Measurements from ENCODE around the gene DLGAP1. TPM values are rescaled to one million over a fixed set of nuclear protein-coding genes. Genes with fewer than 3 reads are reported as not detected.

The DLGAP1 gene
- total and polyA plus RNA-seq, 2 experiments from 2014 or later, result 0.13 to 0.22 TPM

- Histone ChIP-seq H3K27me3 (replicated peaks; ENCODE audit: insufficient read depth) (no peaks in the 10 kb centered on the region), H4K20me1 (ENCODE audit: insufficient read depth) (no peaks in the 10 kb centered on the region), H2AFZ (no peak overlapping the region), H3K9me2 (ENCODE audit: insufficient read depth) (no peaks in the 10 kb centered on the region), H3K4me3 (no peak overlapping the region), H3K9me3 (ENCODE audit: low read depth) (no peaks in the 10 kb centered on the region), H3K27ac (no peak overlapping the region), H3K79me2 (ENCODE audit: insufficient read depth) (no peaks in the 10 kb centered on the region), H3K9ac (no peak overlapping the region), H3F3A (ENCODE audit: insufficient read depth) (no peaks in the 10 kb centered on the region), H3K4me1 (ENCODE audit: insufficient read depth) (no peaks in the 10 kb centered on the region), H3K4me2 (ENCODE audit: unreplicated experiment) (no peak overlapping the region), H3K36me3 (ENCODE audit: low read depth) (no peaks in the 10 kb centered on the region)
- no peak for DNase-seq
- TF ChIP-seq EZH2phosphoT487 (IDR thresholded peaks at IDR 0.05; ENCODE audit: insufficient read depth, low read depth), result no peak
- TF ChIP-seq EZH2 (IDR thresholded peaks at IDR 0.05; ENCODE audit: insufficient read depth, poor library complexity, severe bottlenecking), result no peak
- in situ Hi-C loops (cut with MboI), result no loop called here
- WGBS, 2 experiments (ENCODE audit: low coverage in 1 of 2, low lambda C conversion rate in 2 of 2, missing lambda C conversion rate in 2 of 2), result 61 to 67% methylated on average over 2 of the region's 2 CpGs
Measured at GRCh38 chr18:3839581-3839981, 615.5 kb downstream of the DLGAP1 start.

GRCh38 chr18:3836483-3837335, 618.4 kb downstream of the DLGAP1 start:
- in situ Hi-C loops (cut with MboI), result no loop called here
- H3F3A ChIP-seq (ENCODE audit: insufficient read depth), result no peaks in the 10 kb centered on the region
- H3K4me2 ChIP-seq (ENCODE audit: unreplicated experiment), result no peak overlapping the region
- H3K27ac ChIP-seq, result no peak overlapping the region
- H3K79me2 ChIP-seq (ENCODE audit: insufficient read depth), result no peaks in the 10 kb centered on the region
- H4K20me1 ChIP-seq (ENCODE audit: insufficient read depth), result no peaks in the 10 kb centered on the region
- H2AFZ ChIP-seq, result no peak overlapping the region
- TF ChIP-seq EZH2phosphoT487 (IDR thresholded peaks at IDR 0.05; ENCODE audit: insufficient read depth, low read depth) (no peak), EZH2 (IDR thresholded peaks at IDR 0.05; ENCODE audit: insufficient read depth, poor library complexity, severe bottlenecking) (no peak)
- no peaks in the 10 kb centered on the region for H3K4me1 ChIP-seq (ENCODE audit: insufficient read depth)
- no peaks in the 10 kb centered on the region for H3K9me3 ChIP-seq (ENCODE audit: low read depth)
- H3K27me3 ChIP-seq (replicated peaks; ENCODE audit: insufficient read depth), result no peaks in the 10 kb centered on the region
- no peak for DNase-seq
- H3K9ac ChIP-seq, result no peak overlapping the region
- H3K9me2 ChIP-seq (ENCODE audit: insufficient read depth), result no peaks in the 10 kb centered on the region
- no peaks in the 10 kb centered on the region for H3K36me3 ChIP-seq (ENCODE audit: low read depth)
- no peak overlapping the region for H3K4me3 ChIP-seq
- 85 to 87% methylated on average over 12 of the region's 12 CpGs for WGBS, 2 experiments (ENCODE audit: low coverage in 1 of 2, low lambda C conversion rate in 2 of 2, missing lambda C conversion rate in 2 of 2)

DNA sequence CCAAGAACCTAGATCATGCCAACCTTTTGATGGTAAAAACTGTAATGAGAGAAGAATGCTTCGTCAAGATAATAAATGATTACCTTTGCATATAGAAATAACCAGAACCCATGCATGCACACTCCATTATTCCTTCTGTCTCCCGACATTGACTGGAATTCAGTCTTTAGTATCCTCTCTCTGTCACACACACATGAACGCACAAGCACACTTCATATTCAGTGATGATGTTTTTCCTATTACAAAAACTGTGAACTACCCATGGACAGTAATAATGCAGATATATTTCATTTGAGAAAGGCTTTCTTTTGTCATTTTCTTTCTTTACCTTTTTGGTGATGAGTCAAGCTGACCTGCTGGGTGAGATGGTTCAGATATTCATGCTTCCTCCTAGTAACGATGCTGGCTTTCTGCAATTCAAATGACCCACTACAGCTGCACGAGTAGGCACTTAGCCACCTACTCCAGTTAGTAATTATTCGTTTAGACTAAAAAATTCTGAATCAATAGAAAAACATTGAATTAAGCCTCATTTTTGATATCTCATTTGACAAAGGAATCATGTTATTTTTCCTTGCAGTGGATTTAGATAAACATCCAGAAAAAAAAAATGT, 623.0 kb downstream of the DLGAP1 start:
- Histone ChIP-seq H3K36me3 (ENCODE audit: low read depth) (no peaks in the 10 kb centered on the region), H3K9me2 (ENCODE audit: insufficient read depth) (no peaks in the 10 kb centered on the region), H3K27ac (no peak overlapping the region), H4K20me1 (ENCODE audit: insufficient read depth) (no peaks in the 10 kb centered on the region), H3K9me3 (ENCODE audit: low read depth) (no peaks in the 10 kb centered on the region), H3K79me2 (ENCODE audit: insufficient read depth) (no peaks in the 10 kb centered on the region), H3K27me3 (replicated peaks; ENCODE audit: insufficient read depth) (no peaks in the 10 kb centered on the region), H3K4me1 (ENCODE audit: insufficient read depth) (no peaks in the 10 kb centered on the region), H3K4me3 (no peak overlapping the region), H2AFZ (no peak overlapping the region), H3K9ac (no peak overlapping the region), H3F3A (ENCODE audit: insufficient read depth) (no peaks in the 10 kb centered on the region), H3K4me2 (ENCODE audit: unreplicated experiment) (no peak overlapping the region)
- WGBS, 2 experiments (ENCODE audit: low coverage in 1 of 2, low lambda C conversion rate in 2 of 2, missing lambda C conversion rate in 2 of 2), result 52 to 55% methylated on average over 6 of the region's 6 CpGs
- in situ Hi-C loops (cut with MboI), result no loop called here
- DNase-seq, result no peak
- TF ChIP-seq EZH2phosphoT487 (IDR thresholded peaks at IDR 0.05; ENCODE audit: insufficient read depth, low read depth) (no peak), EZH2 (IDR thresholded peaks at IDR 0.05; ENCODE audit: insufficient read depth, poor library complexity, severe bottlenecking) (no peak)

- H2AFZ ChIP-seq, result no peak overlapping the region
- no peaks in the 10 kb centered on the region for H3F3A ChIP-seq (ENCODE audit: insufficient read depth)
- no peaks in the 10 kb centered on the region for H3K36me3 ChIP-seq (ENCODE audit: low read depth)
- H4K20me1 ChIP-seq (ENCODE audit: insufficient read depth), result no peaks in the 10 kb centered on the region
- no peaks in the 10 kb centered on the region for H3K79me2 ChIP-seq (ENCODE audit: insufficient read depth)
- H3K9me3 ChIP-seq (ENCODE audit: low read depth), result no peaks in the 10 kb centered on the region
- H3K4me2 ChIP-seq (ENCODE audit: unreplicated experiment), result no peak overlapping the region
- TF ChIP-seq EZH2phosphoT487 (IDR thresholded peaks at IDR 0.05; ENCODE audit: insufficient read depth, low read depth), result no peak
- TF ChIP-seq EZH2 (IDR thresholded peaks at IDR 0.05; ENCODE audit: insufficient read depth, poor library complexity, severe bottlenecking), result no peak
- in situ Hi-C loops (cut with MboI), result no loop called here
- H3K27me3 ChIP-seq (replicated peaks; ENCODE audit: insufficient read depth), result no peaks in the 10 kb centered on the region
- no peak overlapping the region for H3K4me3 ChIP-seq
- H3K9ac ChIP-seq, result no peak overlapping the region
- H3K9me2 ChIP-seq (ENCODE audit: insufficient read depth), result no peaks in the 10 kb centered on the region
- no peak overlapping the region for H3K27ac ChIP-seq
- no peaks in the 10 kb centered on the region for H3K4me1 ChIP-seq (ENCODE audit: insufficient read depth)
- no peak for DNase-seq
- 95 to 100% methylated on average over 1 of the region's 1 CpG for WGBS, 2 experiments (ENCODE audit: low coverage in 1 of 2, low lambda C conversion rate in 2 of 2, missing lambda C conversion rate in 2 of 2)
Measured at GRCh38 chr18:3830604-3831003, 624.5 kb downstream of the DLGAP1 start.
